HCT116 (cell line): Measurements from ENCODE around the gene ABHD12.

Source experiments
- ATF3 ChIP-seq: IDR thresholded peaks from 2 replicates; pipeline ENCODE4 v1.6.1; 2012
- CBX3 ChIP-seq: IDR thresholded peaks from 2 replicates; pipeline ENCODE4 v1.6.1; 2012; ENCODE audit warnings: low read depth
- CTCF ChIP-seq, 3 experiments: fragments of 200-600 bp in 1 of 3; sonication (generic) in 1 of 3; IDR thresholded peaks in 2 of 3; conservative IDR thresholded peaks in 1 of 3; 2 replicates each; pipeline ENCODE4 v1.5.1; 2012 to 2017; ENCODE audit warnings: low read depth in 2 of 3, low read length in 2 of 3, antibody characterized with exemption in 1 of 3, borderline replicate concordance in 1 of 3, control low read depth in 1 of 3, mild to moderate bottlenecking in 1 of 3, mixed read lengths in 1 of 3, mixed run types in 1 of 3, moderate library complexity in 1 of 3; ENCODE audit not compliant: insufficient read depth in 1 of 3
- EGR1 ChIP-seq: IDR thresholded peaks from 2 replicates; pipeline ENCODE4 v1.6.1; 2012; ENCODE audit warnings: low read depth
- EZH2 ChIP-seq: fragments of 200-600 bp; sonication (generic); IDR thresholded peaks from 2 replicates; pipeline ENCODE4 v1.6.1; 2017; ENCODE audit warnings: antibody characterized with exemption, mixed run types
- FOSL1 ChIP-seq: IDR thresholded peaks from 2 replicates; pipeline ENCODE4 v1.6.1; 2012; ENCODE audit warnings: low read depth
- RAD21 ChIP-seq: IDR thresholded peaks from 2 replicates; pipeline ENCODE4 v1.6.1; 2012; ENCODE audit warnings: low read depth, mild to moderate bottlenecking
- SRF ChIP-seq: IDR thresholded peaks from 2 replicates; pipeline ENCODE4 v1.6.1; 2012; ENCODE audit warnings: low read depth
- ZNF274 ChIP-seq: fragments of 200-500 bp; sonication (Bioruptor generic); IDR thresholded peaks from 2 replicates; pipeline ENCODE4 v1.6.1; 2014; ENCODE audit warnings: mild to moderate bottlenecking, low read depth, low read length, inconsistent platforms

- TF ChIP-seq CTCF (IDR thresholded peaks at IDR 0.05 in 2 of 3, conservative IDR thresholded peaks at IDR 0.05 in 1 of 3; ENCODE audit: borderline replicate concordance in 1 of 3, insufficient read depth in 1 of 3, low read depth in 2 of 3, low read length in 2 of 3) (no peak), SRF (no peak), RAD21 (no peak), FOSL1 (no peak), CBX3 (no peak), ATF3 (no peak), ZNF274 (no peak), EZH2 (no peak), EGR1 (no peak)
Measured at GRCh38 chr20:25254986-25255680, 135.5 kb downstream of the ABHD12 start.
